A549 treated with RU486 at 1 μM for 4 hours (cell line): ENCODE data around the gene ZNF655. TPM values are rescaled to one million over a fixed set of nuclear protein-coding genes. Genes with fewer than 3 reads are reported as not detected.

Source experiments
- total RNA-seq: library from RNA; stranded (reverse); fragments of 200-300 nt; extraction: Qiagen RNA extraction; gene quantifications from 5 replicates; pipeline ENCODE4 v1.2.3, GENCODE V29; 2022; ENCODE audit warnings: low read depth

The ZNF655 gene
- 47.4 to 59.2 TPM (median 58.5 TPM) in 5 replicates for total RNA-seq

GRCh38 chr7:99558306-99559174 lies at the start of gene ZNF655:
Gene ZNF655, plus strand, starts transcription at chr7:99558642. Its CDS starts 1,918 bp downstream, at chr7:99560560.

GRCh38 chr7:99551767-99552463 lies 6.5 kb upstream of the ZNF655 start, which contains the start of gene FAM200A:
Gene FAM200A, minus strand, starts transcription at chr7:99552114. Its CDS starts 3,707 bp downstream, at chr7:99548407.

GRCh38 chr7:99597762-99598501 lies 39.5 kb downstream of the ZNF655 start, which contains the start of gene TMEM225B:
Gene TMEM225B, plus strand, starts transcription at chr7:99598267. Its CDS starts 6,122 bp downstream, at chr7:99604389.

GRCh38 chr7:99616359-99617191 lies 58.1 kb downstream of the ZNF655 start, which contains the start of gene ZSCAN25:
Gene ZSCAN25, plus strand, starts transcription at chr7:99616946. Its CDS starts 2,661 bp downstream, at chr7:99619607.

Other genes starting within 250 kb of the ZNF655 start
- gene ARPC1A, start 232.7 kb upstream of the ZNF655 start, total RNA-seq: 126 to 146 TPM (median 136 TPM) in 5 replicates
- gene ARPC1B, start 183.9 kb upstream of the ZNF655 start, total RNA-seq: 283 to 301 TPM (median 298 TPM) in 5 replicates
- 172 to 211 TPM (median 188 TPM) in 5 replicates for gene PDAP1, start 150.0 kb upstream of the ZNF655 start, total RNA-seq
- gene BUD31, start 149.7 kb upstream of the ZNF655 start, total RNA-seq: 142 to 167 TPM (median 148 TPM) in 5 replicates
- 4.9 to 7.8 TPM (median 6.6 TPM) in 5 replicates for gene PTCD1, start 119.8 kb upstream of the ZNF655 start, total RNA-seq
- gene CPSF4, start 119.7 kb upstream of the ZNF655 start, total RNA-seq: 34.5 to 45.3 TPM (median 44.5 TPM) in 5 replicates
- gene ATP5MF, start 92.5 kb upstream of the ZNF655 start, total RNA-seq: 865 to 1,452 TPM (median 971 TPM) in 5 replicates
- 7.6 to 9.7 TPM (median 8.4 TPM) in 5 replicates for gene ZNF789, start 85.8 kb upstream of the ZNF655 start, total RNA-seq
- 17.6 to 20.7 TPM (median 18.7 TPM) in 5 replicates for gene ZNF394, start 58.4 kb upstream of the ZNF655 start, total RNA-seq
- 9.0 to 10.8 TPM (median 9.3 TPM) in 5 replicates for gene ZKSCAN5, start 54.0 kb upstream of the ZNF655 start, total RNA-seq
- 4.2 to 8.0 TPM (median 6.6 TPM) in 5 replicates for gene FAM200A, start 6.5 kb upstream of the ZNF655 start, total RNA-seq
- gene TMEM225B, start 39.6 kb downstream of the ZNF655 start, total RNA-seq: 0.59 to 0.94 TPM (median 0.87 TPM) in 5 replicates
- 8.2 to 9.1 TPM (median 8.5 TPM) in 5 replicates for gene ZSCAN25, start 58.3 kb downstream of the ZNF655 start, total RNA-seq
- gene CYP3A5, start 121.4 kb downstream of the ZNF655 start, total RNA-seq: 1.1 to 1.6 TPM (median 1.5 TPM) in 5 replicates
- not detected in 5 replicates for gene CYP3A7, start 176.6 kb downstream of the ZNF655 start, total RNA-seq
- gene CYP3A4, start 225.5 kb downstream of the ZNF655 start, total RNA-seq: 0.10 TPM in 1 of 5 replicates, not detected in the others